Measurements from ENCODE around the gene GSTM4. TPM values are rescaled to one million over a fixed set of nuclear protein-coding genes. Genes with fewer than 3 reads are reported as not detected.

Gene GSTM4
- total RNA-seq, 1 experiment from 2014 or later = 24.6 TPM

DNA sequence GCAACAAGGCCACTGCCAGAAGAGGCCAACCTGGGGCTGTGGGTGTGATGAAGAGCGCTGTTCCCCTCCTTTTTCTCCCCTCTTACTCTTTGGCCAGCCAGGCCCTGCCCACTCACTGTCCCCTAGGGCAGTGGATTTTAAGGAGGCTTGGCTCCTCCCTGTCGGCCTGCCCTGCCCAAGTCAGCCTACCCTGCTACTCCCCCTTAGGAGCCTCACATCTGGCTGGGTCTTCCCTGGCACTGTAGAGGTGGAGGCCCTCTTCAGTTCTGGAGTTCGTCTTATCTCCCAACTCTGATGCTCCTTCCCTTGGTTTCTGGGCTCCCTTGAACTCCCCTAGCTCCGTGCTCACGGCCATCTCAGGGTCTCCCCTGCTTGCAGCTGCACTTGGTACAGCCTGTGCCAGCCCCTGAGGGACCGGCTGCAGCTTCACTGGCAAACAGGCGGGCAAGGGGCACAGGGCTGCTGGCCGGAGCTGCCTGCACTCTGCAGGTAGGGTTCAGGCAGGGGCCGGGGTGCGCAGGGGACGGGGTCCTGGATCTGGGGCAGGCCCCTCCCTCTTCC lies 32.2 kb upstream of the GSTM4 start:
- no peak overlapping the region for H2BK12ac ChIP-seq (ENCODE audit: insufficient read length, low read depth, low read length)
- H3K23me2 ChIP-seq (ENCODE audit: insufficient read length, low read depth, low read length, poor library complexity, severe bottlenecking) = peaks cover 12% of the 10 kb centered on the region
- no peak overlapping the region for H3K56ac ChIP-seq (ENCODE audit: insufficient read length, low read depth, low read length)
- Mint-ChIP-seq H3K36me3 (ENCODE audit: insufficient read depth in 1 of 3, low read depth in 3 of 3) (peaks cover 12 to 25% (median 23%) of the 10 kb centered on the region in 3 experiments; a peak in 6 of 7 replicates), H3K27me3 (ENCODE audit: low read depth) (no peaks in the 10 kb centered on the region; the same call in 1 of the 2 replicates), H3K9me3 (no peaks in the 10 kb centered on the region), H3K4me3 (no peak overlapping the region), H3K4me1 (peaks cover 22 to 39% of the 10 kb centered on the region in 2 experiments), H3K27ac (peak overlapping the region in 1 of 3 experiments; percentile 74; a peak in 3 of 7 replicates)
- no peaks in the 10 kb centered on the region for H3K27me3 ChIP-seq (ENCODE audit: insufficient read depth, low read length)
- no peak overlapping the region for H2AK5ac ChIP-seq (ENCODE audit: insufficient read length, low read length)
- no peak overlapping the region for H2BK5ac ChIP-seq (ENCODE audit: insufficient read length, low read length)
- DNase-seq = peak; percentile 23
- no CpG with 5 or more reads among the region's 11 CpGs for WGBS (ENCODE audit: extremely low coverage, insufficient read length, low lambda C conversion rate)
- no peak overlapping the region for H3K9ac ChIP-seq (ENCODE audit: extremely low read depth, insufficient read length, low read length)
- H4K91ac ChIP-seq (ENCODE audit: insufficient read length, low read depth, low read length) = no peak overlapping the region
- H4K8ac ChIP-seq (replicated peaks; ENCODE audit: insufficient read length, low read depth, low read length) = no peak overlapping the region
- no peak for TF ChIP-seq CTCF (conservative IDR thresholded peaks at IDR 0.05)
- H3K14ac ChIP-seq (ENCODE audit: insufficient read depth, low read length) = no peak overlapping the region
- no peak overlapping the region for H2BK120ac ChIP-seq (ENCODE audit: low read depth, low read length, poor library complexity, severe bottlenecking)
- H3K18ac ChIP-seq (ENCODE audit: insufficient read length, low read depth, low read length) = no peak overlapping the region
- no peak overlapping the region for H3K27ac ChIP-seq (ENCODE audit: insufficient read length, low read depth, low read length)
- no peak overlapping the region for H3T11ph ChIP-seq (ENCODE audit: low read length)
- H4K20me1 ChIP-seq (ENCODE audit: control insufficient read depth, insufficient read depth, insufficient read length) = peaks cover 2% of the 10 kb centered on the region
- H3K4me1 ChIP-seq (ENCODE audit: insufficient read depth, low read length) = no peaks in the 10 kb centered on the region; the same call in 1 of the 2 replicates
- no peaks in the 10 kb centered on the region for H3K9me3 ChIP-seq (ENCODE audit: control insufficient read depth, low read depth, low read length)
- H2BK15ac ChIP-seq (ENCODE audit: low read depth, low read length) = no peak overlapping the region
- H3K79me2 ChIP-seq (ENCODE audit: insufficient read depth, low read length) = peaks cover 6% of the 10 kb centered on the region; the same call in 1 of the 2 replicates
- no peak overlapping the region for H2AFZ ChIP-seq (ENCODE audit: low read length)
- H3K4me2 ChIP-seq (ENCODE audit: insufficient read depth, insufficient read length, low read length) = no peak overlapping the region
- H3K79me1 ChIP-seq (ENCODE audit: insufficient read depth, low read depth, low read length, poor library complexity, severe bottlenecking) = no peaks in the 10 kb centered on the region
- no peak overlapping the region for H4K5ac ChIP-seq (ENCODE audit: insufficient read length, low read depth, low read length)
- no peak overlapping the region for H3K4ac ChIP-seq (ENCODE audit: low read depth, low read length)
- no peak overlapping the region for H2BK20ac ChIP-seq (ENCODE audit: low read depth, low read length, poor library complexity, severe bottlenecking)
- no peak overlapping the region for H3K23ac ChIP-seq (ENCODE audit: insufficient read length, low read depth, low read length)

Data from H9 (cell line).